ENCODE data around the gene ITPK1. TPM values are rescaled to one million over a fixed set of nuclear protein-coding genes. Genes with fewer than 3 reads are reported as not detected.

ITPK1 gene
- polyA plus RNA-seq, 12 donors = 12.7 to 49.1 (median 17.5) TPM; not detected in 1

DNA sequence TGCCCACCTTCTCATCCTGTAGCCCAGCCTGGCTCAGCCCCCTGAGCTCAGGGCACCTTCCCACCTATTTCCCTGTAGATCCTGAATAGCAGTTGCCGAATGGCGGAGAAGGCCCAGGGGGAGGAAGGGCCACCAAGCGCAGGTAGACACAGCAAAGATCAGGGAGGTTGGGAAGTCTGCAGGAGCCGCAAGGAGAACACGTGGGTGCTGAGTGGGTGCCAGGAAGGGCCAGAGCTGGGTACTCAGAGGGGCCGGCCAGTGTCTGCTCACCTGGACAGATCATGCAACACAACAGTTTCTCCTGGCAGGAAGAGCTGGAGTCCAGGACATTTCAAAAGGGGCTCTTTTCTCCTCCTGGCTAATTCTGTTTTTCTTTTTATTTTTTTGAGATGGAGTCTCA, 162.2 kb downstream of the ITPK1 start:
- no peak for DNase-seq

DNA sequence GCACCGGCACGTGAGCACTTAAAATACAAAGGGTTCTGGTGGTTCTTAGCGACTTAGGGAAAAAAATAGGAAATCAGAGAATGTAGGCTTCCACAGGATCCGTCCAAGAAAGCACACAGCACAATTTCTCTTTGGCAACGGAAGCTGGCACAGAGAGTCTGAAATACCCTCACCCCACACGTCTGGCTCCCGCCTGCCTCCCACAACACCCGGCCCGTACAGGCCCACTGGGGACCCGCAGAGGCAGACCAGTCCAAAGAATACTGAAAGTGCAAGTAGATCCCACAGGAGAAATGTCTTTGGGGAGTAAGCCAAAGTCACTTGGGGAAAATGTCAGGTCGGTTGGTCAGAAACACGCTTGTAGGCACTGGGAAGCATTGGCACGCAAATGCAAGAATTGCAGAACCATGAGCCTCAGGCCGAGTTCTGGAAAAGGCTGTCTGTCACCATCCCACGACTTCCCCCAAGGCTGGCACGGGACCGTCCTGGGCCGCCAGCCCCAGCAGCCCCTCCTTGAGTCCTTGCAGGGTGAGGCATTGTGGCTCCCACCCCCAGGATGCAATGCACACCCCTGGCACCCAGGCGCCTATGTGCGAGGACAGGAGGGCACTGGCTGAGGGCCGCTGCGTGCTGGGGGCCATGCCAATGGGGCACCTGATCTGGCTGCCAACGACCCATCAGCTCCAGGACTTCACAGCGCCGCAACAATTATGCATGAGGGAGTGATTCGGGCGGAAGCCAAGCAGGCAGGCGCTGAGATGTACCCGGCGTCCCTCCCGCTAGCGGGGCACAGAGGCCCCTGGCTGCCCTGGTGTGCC, 163.0 kb downstream of the ITPK1 start:
- DNase-seq = no peak

DNA sequence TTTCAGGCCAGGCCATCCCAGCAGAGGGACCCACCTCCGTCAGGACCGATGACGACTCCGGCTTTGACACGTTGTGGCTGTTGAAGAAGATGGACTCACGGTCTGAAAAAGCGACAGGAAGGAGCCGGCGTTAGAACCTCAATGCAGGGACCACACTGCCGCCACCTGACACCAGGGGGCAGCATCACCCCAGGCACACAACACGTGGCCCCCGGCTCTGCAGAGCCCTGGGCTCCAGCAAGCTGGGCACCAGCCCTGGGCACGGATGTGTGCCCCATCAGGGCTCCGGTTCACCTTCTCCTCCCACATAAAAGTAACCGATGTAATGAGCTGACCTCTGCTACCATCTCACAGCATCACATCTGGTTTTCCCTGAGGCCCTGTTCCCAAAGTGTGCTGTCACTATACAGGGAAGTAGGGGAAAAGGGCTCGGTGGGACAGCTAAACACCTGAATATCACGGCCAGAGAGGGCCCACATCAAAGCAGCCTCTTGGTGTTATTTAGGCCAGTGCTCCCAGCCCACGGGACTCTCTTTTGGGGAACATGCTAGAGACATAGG, 163.7 kb downstream of the ITPK1 start:
- DNase-seq = peak; percentile 67

DNA sequence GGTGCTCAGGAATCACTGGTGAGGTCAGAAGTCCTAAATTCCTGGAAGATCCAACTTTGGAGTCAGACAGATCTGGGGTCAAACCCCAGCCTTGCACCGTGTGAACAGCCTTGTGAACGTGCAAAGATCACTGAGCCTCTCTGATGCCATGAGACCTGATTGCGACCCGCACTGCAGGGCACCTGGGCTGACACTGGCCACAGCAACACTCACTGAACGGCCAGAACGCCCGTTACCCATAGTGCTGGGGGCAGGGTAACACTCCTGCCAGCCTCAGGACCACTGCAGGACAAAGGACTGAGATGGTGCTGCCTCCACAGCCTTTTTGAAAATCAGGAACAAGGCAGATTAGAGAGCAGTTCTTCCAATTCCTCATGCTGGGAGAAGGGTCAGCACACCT, 164.5 kb downstream of the ITPK1 start:
- no peak for DNase-seq

DNA sequence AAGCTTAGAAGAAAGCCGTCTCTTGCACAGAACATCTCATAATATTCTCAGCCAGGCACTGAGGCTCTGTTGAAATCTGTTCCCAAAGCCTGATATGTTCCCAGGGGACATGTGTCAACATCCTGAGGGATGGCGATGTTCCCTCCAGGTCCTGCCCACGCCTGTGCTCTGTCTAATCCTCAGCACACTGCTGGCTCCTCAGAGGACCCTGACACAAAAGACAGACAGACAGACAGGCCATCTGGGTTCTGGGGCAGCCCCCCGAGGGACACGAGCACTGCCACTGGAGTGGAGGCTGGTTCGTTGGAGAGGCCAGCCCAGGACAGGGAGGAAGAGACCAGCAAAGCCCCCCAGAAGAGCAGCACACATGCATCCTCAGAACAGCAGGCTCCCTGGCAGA, 165.0 kb downstream of the ITPK1 start:
- no peak for DNase-seq

DNA sequence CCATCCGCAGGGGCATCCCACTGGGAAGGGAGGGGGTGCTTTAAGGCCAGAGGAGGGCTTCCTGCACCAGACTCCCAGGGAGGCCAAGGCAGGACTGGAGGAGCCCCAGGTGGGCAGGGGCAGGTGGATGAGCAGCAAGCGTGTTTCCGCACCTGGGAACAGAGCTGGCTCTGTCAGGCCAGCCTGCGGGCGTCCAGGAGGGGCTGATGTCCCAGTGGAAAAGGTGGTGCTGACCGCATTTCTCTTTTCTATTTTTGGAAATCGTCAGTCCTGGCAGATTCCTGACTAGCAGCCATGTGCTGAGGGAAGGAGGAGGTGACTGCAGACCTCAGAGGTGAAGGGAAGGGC, 165.6 kb downstream of the ITPK1 start:
- DNase-seq = no peak

DNA sequence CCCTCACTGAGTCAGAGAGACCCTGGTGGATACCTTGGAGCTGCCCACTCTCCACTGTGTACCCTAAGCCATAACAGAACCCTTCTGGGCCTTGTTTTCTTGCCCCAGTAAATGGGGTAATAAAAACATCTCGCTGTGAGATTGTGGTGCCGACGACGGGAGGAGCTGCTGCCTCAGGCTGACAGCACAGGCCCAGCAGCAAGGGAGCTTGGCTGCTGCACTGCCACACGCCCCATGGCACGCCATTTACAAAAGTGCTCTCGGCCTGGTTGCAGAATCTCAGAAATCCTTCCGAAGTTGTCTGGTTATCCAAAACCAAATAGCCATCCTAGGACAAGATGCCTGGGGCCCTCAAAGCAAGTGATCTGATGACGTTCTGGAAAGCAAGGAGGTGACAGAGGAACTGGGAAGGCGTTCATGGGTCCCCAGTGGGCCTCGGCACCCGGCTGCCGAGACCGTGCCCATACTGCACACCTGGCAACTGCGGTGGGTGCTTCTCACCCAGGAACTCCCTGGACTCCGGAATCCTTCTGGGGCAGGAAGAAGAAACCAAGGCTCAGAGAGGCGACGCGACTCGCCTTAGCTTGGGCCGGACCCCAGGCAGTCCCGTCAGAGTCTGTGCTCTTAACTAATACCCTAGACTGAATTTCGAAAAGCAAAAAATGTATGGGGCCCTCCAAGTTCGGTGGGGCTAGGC, 166.1 kb downstream of the ITPK1 start:
- no peak for DNase-seq

DNA sequence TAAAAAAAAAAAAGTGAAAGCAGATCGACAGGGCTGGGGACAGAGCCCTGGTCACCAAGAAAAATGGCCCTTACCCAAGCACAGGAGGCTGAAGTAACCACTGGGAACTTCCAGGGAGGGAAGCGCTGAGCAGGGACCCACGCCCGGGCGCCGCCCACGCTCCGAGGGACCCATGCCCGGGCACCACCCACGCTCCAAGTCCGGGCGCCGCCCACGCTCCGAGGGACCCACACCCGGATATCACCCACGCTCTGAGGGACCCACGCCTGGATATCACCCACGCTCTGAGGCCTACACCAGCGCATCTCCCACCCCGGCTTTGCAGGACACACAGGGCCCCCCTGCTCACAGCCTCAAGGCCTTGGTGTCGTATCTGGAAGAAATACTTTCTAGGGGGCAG, 167.1 kb downstream of the ITPK1 start:
- no peak for DNase-seq

DNA sequence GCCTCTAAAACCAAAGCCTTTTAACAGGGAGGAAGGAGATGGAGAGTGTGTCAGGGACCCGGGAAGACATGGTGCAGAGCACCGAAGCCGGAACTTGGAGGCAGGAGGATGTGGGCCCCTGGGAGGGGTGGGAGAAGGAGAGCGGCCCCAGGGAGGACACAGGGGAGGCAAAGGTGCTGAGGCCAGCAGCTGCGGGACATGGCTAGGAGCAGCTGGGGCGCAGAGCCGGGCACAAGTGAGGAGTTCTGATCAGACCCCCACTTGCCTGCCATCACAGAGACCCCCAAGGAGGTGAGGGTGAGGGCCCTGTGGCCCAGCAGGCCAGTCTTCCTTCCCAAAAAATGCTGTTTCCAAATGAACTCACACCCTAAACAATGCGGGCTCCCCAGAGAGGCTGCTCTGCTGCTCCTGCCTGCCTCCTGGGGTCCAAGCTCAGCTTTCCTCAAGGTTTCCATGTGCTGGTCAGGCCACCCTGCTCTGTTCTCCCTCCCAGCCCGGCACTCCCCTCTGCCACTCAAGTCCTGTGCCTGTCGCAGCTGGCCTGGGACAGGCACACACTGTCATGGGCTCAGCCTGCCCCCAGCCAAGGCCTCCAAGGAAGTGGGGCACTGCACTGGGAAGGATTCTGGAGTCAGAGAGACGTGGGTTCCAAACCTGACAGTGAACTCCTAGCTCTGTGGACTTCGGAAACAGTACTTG, 168.7 kb downstream of the ITPK1 start:
- DNase-seq = no peak

DNA sequence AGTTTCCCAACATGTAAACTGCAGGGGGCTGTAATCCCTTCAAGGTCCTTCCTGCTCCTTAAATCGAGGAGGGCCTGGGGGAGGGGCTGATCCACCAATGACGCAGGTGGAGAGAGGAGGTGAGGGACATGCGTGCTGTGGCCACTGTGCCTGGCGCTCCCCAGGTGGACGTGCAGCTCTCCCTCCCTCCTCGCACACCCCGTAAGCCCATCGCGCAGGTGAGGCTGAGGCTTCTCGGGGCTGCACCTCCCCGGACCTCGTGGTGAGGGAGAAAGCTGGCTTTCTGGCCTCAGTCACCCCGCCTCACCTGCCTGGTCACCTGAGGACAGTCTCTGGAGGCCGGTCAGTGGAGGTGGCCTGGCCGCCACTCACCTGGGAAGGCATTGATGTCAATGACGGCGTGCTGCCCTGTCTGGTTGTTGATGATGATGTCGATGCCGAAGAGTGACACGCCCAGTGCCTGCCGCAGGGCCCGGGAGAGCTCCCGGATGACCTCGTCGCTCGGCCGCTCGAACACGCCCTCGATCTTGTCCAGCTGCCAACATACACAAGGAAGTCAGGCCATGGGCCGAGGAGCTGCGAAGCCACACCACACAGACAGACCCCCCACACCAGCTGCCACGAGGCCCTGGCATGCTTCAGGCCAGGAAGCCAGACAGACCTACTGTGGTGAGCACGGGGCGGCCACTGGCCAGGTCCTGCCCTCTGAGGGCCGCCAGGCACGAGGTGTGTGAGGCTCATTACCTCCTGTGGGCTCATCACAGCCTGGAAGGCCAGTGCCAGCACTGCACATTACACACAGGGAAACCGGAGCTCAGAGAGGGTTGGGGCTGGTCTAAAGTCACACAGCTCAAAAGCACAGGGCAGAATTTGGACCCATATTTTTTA, 169.5 kb downstream of the ITPK1 start:
- no peak for DNase-seq

DNA sequence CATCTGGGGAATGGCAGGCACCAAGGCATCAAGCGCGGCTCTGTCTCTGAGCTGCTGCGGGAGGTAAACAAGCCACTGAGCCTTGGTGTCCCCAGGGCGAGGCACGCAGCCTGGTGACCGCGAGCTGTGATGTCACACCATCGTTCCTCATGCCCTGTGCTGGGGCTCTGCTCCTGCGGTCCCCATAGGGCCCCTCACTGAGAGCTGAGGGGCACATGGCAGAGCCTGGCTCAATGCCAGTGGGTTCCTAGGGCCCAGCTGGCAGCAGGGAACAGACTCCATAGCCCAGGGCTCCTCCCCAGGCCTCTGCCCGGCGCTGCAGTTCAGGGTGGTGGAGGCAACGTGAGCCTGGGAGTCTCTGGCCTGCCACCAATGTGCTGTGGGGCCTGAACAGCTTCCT, 170.2 kb downstream of the ITPK1 start:
- DNase-seq = no peak

DNA sequence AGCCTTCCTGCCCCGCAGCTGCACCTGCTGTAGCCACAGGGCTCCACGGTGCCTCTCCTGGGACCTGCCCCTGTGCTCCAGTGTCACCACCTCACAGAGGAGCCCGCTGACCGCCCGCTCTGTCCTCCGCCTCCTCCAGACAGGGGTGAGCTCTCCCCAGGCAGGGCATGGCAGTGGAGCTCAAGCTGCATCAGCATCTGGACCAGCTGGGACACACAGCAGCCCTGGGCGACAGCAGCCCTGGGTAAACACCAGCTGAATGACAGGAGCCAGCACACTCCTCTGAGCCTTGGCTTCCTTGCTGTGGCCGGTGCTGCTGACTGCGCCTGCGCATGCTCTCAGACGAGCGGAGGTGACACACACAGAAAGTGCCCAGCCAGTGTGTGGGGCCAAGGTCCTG, 170.7 kb downstream of the ITPK1 start:
- no peak for DNase-seq

DNA sequence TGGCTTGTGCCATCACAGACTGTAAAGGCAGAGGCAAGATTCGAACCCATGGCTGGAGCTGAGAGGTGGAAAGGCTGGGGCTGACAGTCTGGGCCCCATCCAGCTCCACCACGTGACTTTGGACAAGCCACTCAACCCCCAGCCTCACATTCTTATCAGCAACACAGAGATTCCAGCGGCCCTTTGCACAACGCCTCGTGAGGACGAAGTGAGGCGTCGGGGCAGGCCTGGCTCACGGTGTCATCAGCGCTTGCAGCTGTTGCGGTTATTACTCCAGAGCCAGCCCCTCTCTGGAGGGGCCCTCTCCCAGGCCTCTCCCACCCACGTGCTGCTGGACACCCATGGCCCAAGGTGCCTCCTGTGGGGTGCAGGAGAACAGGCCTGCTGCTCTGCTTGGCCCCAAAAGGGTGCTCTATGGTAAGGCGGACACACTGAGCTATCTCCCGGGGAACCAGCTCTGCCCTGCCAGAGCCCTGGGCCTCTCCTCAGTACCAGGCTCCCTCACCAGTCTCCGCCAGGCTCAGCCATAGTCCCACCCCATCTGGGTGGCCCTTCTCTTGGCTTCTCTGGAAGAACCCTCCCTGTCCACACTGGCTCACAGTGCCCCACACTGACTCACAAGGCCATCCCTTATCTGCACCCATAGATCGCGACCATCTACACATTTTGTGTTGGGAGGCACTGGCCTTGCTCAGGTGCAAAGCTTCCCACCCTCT, 171.7 kb downstream of the ITPK1 start:
- no peak for DNase-seq

DNA sequence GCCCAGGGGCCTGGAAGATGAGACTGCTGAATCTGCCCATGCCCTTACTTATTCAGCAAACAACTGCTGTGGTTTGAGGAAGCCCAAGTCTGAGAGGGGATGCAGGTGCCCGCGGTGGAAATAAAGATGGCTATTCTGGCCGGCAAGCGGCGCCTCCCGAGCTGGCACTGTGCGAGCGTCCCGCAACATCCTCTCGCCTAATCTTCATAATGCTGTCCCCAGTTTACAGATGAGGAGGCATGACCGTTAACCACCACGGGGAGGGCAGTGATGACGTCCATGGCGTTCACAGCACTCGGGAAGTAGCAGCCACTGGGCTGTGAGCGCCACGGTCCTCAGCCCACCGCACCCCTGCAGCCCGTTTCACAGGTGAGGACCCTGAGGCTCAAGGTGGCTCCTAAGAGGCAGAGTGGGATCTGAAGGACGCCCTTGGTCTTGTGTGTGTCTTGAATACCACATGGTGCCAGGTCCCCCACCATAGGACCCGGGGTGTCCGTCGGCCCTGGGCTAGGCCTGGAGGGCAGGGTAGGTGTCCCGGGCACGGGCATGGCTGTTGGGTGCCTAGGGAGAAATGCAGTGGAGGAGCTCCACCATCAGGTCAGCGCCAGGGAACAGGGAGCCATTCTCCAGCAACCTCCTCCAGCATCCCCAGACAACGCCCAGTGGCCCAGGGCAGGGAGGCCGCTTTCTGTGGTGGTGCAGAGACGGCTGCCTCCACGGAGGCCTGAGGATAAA, 172.6 kb downstream of the ITPK1 start:
- no peak for DNase-seq

DNA sequence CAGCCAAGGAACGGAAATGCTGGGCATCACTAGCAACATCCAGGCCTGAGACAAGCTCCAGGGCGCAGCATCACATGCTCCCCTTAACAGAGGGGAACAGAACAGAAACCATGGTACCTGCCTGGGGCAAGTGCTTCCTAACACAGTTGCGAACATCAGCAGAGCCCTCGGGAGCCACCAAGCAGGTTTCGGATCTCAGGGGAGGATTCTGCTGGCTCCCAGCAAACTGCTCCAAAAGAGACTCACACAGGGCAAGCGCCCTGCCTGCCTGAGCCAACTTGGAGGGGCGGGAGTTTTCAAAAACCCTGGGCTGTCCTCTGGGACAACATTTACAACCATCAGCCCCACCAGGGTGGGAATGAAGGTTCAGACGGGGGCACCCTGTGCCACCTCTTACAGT, 173.1 kb downstream of the ITPK1 start:
- DNase-seq = no peak

DNA sequence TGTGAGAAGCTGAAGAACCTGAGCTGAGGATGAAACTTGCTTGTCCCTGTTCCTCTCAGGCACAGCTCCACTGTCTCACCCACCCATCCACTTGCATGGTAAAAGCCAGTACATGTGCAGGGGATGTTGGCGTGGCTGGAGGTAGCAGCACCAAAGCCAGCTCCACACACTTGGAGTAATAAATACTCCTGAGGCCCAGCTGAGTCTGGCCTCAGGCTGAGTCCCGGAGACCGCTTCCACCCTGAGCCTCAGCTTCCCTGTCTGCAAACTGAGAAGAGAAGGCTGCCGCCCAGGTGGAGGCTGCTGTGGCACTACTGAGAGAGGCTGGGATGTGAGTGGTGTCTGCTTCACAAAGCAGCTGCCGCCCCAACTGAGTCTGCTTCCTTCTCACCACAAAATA, 173.6 kb downstream of the ITPK1 start:
- no peak for DNase-seq

DNA sequence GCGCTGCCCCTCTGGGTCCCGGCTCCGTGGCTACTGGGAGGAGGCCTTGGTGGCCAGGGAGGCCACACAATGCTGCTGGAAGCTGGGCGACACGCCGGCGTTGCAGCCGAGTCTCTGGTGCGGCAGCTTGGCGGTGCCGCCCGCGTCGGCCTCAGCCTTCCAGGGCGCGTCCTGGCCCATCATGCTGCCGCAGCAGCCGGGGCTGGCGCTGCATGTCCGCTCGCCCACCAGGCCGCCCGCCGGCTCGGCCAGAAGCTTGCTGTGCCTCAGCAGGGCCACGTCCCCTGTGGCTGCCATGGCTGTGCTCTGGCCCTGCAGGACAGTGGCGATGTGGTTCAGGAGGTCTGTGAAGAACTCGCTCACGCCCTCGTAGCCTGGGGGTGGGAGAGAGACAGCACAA, 174.2 kb downstream of the ITPK1 start:
- DNase-seq = no peak

DNA sequence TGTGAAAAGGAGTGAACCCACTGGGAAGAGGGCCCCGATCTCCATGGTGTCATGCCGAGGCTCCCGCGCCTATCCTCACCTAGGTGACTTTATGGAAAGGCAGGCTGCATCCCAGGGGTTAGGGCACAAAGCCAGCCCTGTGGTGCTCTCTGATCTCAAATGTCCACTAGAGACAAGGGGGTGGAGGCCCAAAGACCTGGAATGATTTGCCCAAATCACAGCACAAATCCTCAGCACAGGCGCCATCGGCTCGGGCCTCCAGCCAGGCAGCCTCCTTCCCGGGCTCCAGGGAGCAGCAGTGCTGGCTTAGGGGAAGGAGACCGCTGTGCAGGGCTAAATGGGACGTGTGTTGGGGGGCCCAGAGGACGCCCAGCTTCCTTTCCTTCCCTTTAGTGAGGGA, 175.2 kb downstream of the ITPK1 start:
- no peak for DNase-seq

DNA sequence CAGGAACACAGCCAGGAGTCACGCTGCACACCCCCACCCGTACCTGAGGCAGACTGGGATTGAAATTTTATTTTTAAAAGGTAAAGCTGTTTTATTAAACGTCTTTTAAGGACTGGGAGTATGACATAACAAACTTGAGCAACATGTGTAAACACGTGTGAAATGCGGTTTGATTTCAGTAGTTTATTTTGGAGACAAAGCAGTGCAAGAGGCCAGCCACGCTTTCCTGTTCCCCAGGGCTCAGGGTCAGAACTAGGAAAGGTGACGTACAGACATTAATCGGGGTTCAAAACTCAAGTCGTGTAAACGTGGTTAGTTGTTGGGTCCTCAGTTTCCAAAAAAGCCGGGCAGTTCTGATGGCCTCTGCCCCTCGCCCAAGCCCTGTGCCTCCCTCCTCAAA, 176.0 kb downstream of the ITPK1 start:
- no peak for DNase-seq
